Neural progenitor cell (in vitro differentiated cells): Measurements from ENCODE around the gene PRKAG2. TPM values are rescaled to one million over a fixed set of nuclear protein-coding genes. Genes with fewer than 3 reads are reported as not detected.

Experiments used
- DNase-seq: peaks from one replicate; pipeline ENCODE4 v3.0.0-alpha.2; 2016; ENCODE audit warnings: low spot score
- H2AFZ ChIP-seq: fragments of 200-600 bp; sonication (generic); replicated peaks from 2 replicates; pipeline ENCODE4 v1.6.1; 2016; ENCODE audit warnings: antibody characterized with exemption
- H3F3A ChIP-seq: fragments of 200-600 bp; sonication (generic); 2 replicates; pipeline ENCODE4 v1.6.1; 2016; ENCODE audit warnings: antibody characterized with exemption, low read depth
- H3K27ac ChIP-seq: fragments of 200-600 bp; sonication (generic); 2 replicates; pipeline ENCODE4 v1.5.1; 2016; ENCODE audit warnings: mild to moderate bottlenecking
- H3K27me3 ChIP-seq: fragments of 200-600 bp; sonication (generic); 2 replicates; pipeline ENCODE4 v1.6.1; 2016; ENCODE audit warnings: mild to moderate bottlenecking, moderate library complexity
- H3K36me3 ChIP-seq: fragments of 200-600 bp; sonication (generic); 2 replicates; pipeline ENCODE4 v1.5.1; 2016
- H3K4me1 ChIP-seq: fragments of 200-600 bp; sonication (generic); 2 replicates; pipeline ENCODE4 v1.6.1; 2016; ENCODE audit warnings: mixed run types
- H3K4me2 ChIP-seq: fragments of 200-600 bp; sonication (generic); 2 replicates; pipeline ENCODE4 v1.6.1; 2016
- H3K4me3 ChIP-seq: fragments of 200-600 bp; sonication (generic); 2 replicates; pipeline ENCODE4 v1.5.1; 2016
- H3K79me2 ChIP-seq: fragments of 200-600 bp; sonication (generic); 2 replicates; pipeline ENCODE4 v1.6.1; 2016; ENCODE audit warnings: low read depth
- H3K9ac ChIP-seq: fragments of 200-600 bp; sonication (generic); 2 replicates; pipeline ENCODE4 v1.6.1; 2016
- H3K9me3 ChIP-seq: fragments of 200-600 bp; sonication (generic); 2 replicates; pipeline ENCODE4 v1.5.1; 2016; ENCODE audit warnings: low read depth
- H4K20me1 ChIP-seq: fragments of 200-600 bp; sonication (generic); 2 replicates; pipeline ENCODE4 v1.6.1; 2016; ENCODE audit warnings: low read depth
- H3K27ac Mint-ChIP-seq: 3 replicates; pipeline ENCODE4 v1.8.0; 2021; ENCODE audit warnings: mixed read lengths
- H3K27me3 Mint-ChIP-seq: 2 replicates; pipeline ENCODE4 v1.8.0; 2022; ENCODE audit warnings: low read depth, mild to moderate bottlenecking, inconsistent platforms, moderate library complexity, mixed read lengths; ENCODE audit not compliant: insufficient read depth
- H3K36me3 Mint-ChIP-seq: 3 replicates; pipeline ENCODE4 v1.8.0; 2021; ENCODE audit warnings: mixed read lengths
- H3K4me1 Mint-ChIP-seq: 3 replicates; pipeline ENCODE4 v1.8.0; 2021; ENCODE audit warnings: mixed read lengths
- H3K4me3 Mint-ChIP-seq: 3 replicates; pipeline ENCODE4 v1.8.0; 2021; ENCODE audit warnings: mild to moderate bottlenecking, moderate library complexity, mixed read lengths
- H3K9me3 Mint-ChIP-seq: 3 replicates; pipeline ENCODE4 v1.8.0; 2020; ENCODE audit warnings: mixed read lengths
- EZH2 ChIP-seq: fragments of 200-600 bp; sonication (generic); IDR thresholded peaks from 2 replicates; pipeline ENCODE4 v1.6.1; 2017; ENCODE audit warnings: antibody characterized with exemption, mild to moderate bottlenecking, moderate library complexity
- EZH2phosphoT487 ChIP-seq: fragments of 200-600 bp; sonication (generic); IDR thresholded peaks from 2 replicates; pipeline ENCODE4 v1.6.1; 2017; ENCODE audit warnings: antibody characterized with exemption
- total RNA-seq: library from RNA; depleted of rRNA; stranded (reverse); fragments of >200 nt; gene quantifications from 2 replicates; pipeline ENCODE4 v1.2.3, GENCODE V29; 2015; ENCODE audit warnings: low replicate concordance
- TF ChIP-seq, protein P1 (sequence below): fragments of 200-600 bp; sonication (generic); IDR thresholded peaks from 2 replicates; pipeline ENCODE4 v1.5.1; 2017; ENCODE audit warnings: antibody characterized with exemption, mild to moderate bottlenecking

PRKAG2 gene
- total RNA-seq, 1 donor from 2014 or later = 11.4 TPM

GRCh38 chr7:151645311-151645710, 231.6 kb downstream of the PRKAG2 start:
- no peaks in the 10 kb centered on the region for H3K27me3 Mint-ChIP-seq
- Histone ChIP-seq H3K4me1 (no peaks in the 10 kb centered on the region), H3K27ac (no peak overlapping the region), H3F3A (no peaks in the 10 kb centered on the region), H4K20me1 (no peaks in the 10 kb centered on the region), H3K9me3 (no peaks in the 10 kb centered on the region), H2AFZ (no peak overlapping the region), H3K4me2 (no peak overlapping the region), H3K79me2 (no peaks in the 10 kb centered on the region), H3K27me3 (no peaks in the 10 kb centered on the region), H3K4me3 (no peak overlapping the region), H3K9ac (no peak overlapping the region), H3K36me3 (no peaks in the 10 kb centered on the region)
- no peak overlapping the region for H3K4me3 Mint-ChIP-seq
- no peaks in the 10 kb centered on the region for H3K36me3 Mint-ChIP-seq
- no peak for TF ChIP-seq EZH2phosphoT487
- TF ChIP-seq, protein P1, sequence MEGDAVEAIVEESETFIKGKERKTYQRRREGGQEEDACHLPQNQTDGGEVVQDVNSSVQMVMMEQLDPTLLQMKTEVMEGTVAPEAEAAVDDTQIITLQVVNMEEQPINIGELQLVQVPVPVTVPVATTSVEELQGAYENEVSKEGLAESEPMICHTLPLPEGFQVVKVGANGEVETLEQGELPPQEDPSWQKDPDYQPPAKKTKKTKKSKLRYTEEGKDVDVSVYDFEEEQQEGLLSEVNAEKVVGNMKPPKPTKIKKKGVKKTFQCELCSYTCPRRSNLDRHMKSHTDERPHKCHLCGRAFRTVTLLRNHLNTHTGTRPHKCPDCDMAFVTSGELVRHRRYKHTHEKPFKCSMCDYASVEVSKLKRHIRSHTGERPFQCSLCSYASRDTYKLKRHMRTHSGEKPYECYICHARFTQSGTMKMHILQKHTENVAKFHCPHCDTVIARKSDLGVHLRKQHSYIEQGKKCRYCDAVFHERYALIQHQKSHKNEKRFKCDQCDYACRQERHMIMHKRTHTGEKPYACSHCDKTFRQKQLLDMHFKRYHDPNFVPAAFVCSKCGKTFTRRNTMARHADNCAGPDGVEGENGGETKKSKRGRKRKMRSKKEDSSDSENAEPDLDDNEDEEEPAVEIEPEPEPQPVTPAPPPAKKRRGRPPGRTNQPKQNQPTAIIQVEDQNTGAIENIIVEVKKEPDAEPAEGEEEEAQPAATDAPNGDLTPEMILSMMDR = no peak
- TF ChIP-seq EZH2 = no peak
- H3K27ac Mint-ChIP-seq = no peak overlapping the region
- no peaks in the 10 kb centered on the region for H3K9me3 Mint-ChIP-seq
- H3K4me1 Mint-ChIP-seq = no peaks in the 10 kb centered on the region
- no peak for DNase-seq

- no peaks in the 10 kb centered on the region for H3K36me3 Mint-ChIP-seq
- no peak overlapping the region for H2AFZ ChIP-seq
- H3K4me1 Mint-ChIP-seq = no peaks in the 10 kb centered on the region
- no peaks in the 10 kb centered on the region for H3F3A ChIP-seq
- no peak overlapping the region for H3K4me3 Mint-ChIP-seq
- no peaks in the 10 kb centered on the region for H3K27me3 ChIP-seq
- H3K27ac ChIP-seq = no peak overlapping the region
- H3K4me2 ChIP-seq = no peak overlapping the region
- no peak overlapping the region for H3K9ac ChIP-seq
- no peak overlapping the region for H3K27ac Mint-ChIP-seq
- H4K20me1 ChIP-seq = no peaks in the 10 kb centered on the region
- no peaks in the 10 kb centered on the region for H3K9me3 ChIP-seq
- no peaks in the 10 kb centered on the region for H3K79me2 ChIP-seq
- no peaks in the 10 kb centered on the region for H3K27me3 Mint-ChIP-seq
- no peak for TF ChIP-seq EZH2phosphoT487
- TF ChIP-seq EZH2 = no peak
- TF ChIP-seq, protein P1 = no peak
- DNase-seq = no peak
- no peaks in the 10 kb centered on the region for H3K36me3 ChIP-seq
- H3K4me3 ChIP-seq = no peak overlapping the region
- no peaks in the 10 kb centered on the region for H3K4me1 ChIP-seq
- H3K9me3 Mint-ChIP-seq = no peaks in the 10 kb centered on the region
Measured at GRCh38 chr7:151644554-151644953, 232.4 kb downstream of the PRKAG2 start.

GRCh38 chr7:151642746-151643145, 234.2 kb downstream of the PRKAG2 start:
- Histone ChIP-seq H2AFZ (no peak overlapping the region), H3F3A (no peaks in the 10 kb centered on the region), H3K79me2 (no peaks in the 10 kb centered on the region), H3K4me2 (no peak overlapping the region), H3K9ac (no peak overlapping the region), H3K9me3 (no peaks in the 10 kb centered on the region), H3K27ac (no peak overlapping the region), H3K27me3 (no peaks in the 10 kb centered on the region), H3K36me3 (no peaks in the 10 kb centered on the region), H3K4me3 (no peak overlapping the region), H4K20me1 (no peaks in the 10 kb centered on the region), H3K4me1 (no peaks in the 10 kb centered on the region)
- H3K4me3 Mint-ChIP-seq = no peak overlapping the region
- TF ChIP-seq EZH2 = no peak
- TF ChIP-seq EZH2phosphoT487 = no peak
- TF ChIP-seq, protein P1 = no peak
- no peaks in the 10 kb centered on the region for H3K36me3 Mint-ChIP-seq
- H3K27ac Mint-ChIP-seq = no peak overlapping the region
- H3K9me3 Mint-ChIP-seq = no peaks in the 10 kb centered on the region
- no peak for DNase-seq
- no peaks in the 10 kb centered on the region for H3K27me3 Mint-ChIP-seq
- no peaks in the 10 kb centered on the region for H3K4me1 Mint-ChIP-seq
